OCI-LY7 (cell line): ENCODE data around the gene AFG3L2. TPM values are rescaled to one million over a fixed set of nuclear protein-coding genes. Genes with fewer than 3 reads are reported as not detected.

Experiments used
- BruUV-seq: library from RNA; stranded (reverse); fragments of 400-500 nt; replicated peaks from 2 replicates; lab custom pipeline; 2021; lab: Mats Ljungman, UMichigan
- CTCF ChIA-PET: fragments of 300-600 bp; sonication (Branson Sonifier 250); formaldehyde crosslinking; loops from one replicate; lab custom pipeline; 2022; ENCODE audit warnings: antibody characterized with exemption; ENCODE audit not compliant: unreplicated experiment; lab: Charles Lee
- POLR2A ChIA-PET: fragments of 300-600 bp; sonication (Branson Sonifier 250); formaldehyde crosslinking; loops from one replicate; lab custom pipeline; 2022; ENCODE audit warnings: antibody characterized with exemption; lab: Charles Lee
- DNase-seq: peaks from one replicate; pipeline ENCODE4 v3.0.0-alpha.2; 2015; ENCODE audit warnings: low spot score
- H2AFZ ChIP-seq: fragments of 200-600 bp; sonication (generic), shearing (Covaris generic); 2 replicates; pipeline ENCODE4 v1.6.1; 2014; ENCODE audit warnings: mild to moderate bottlenecking, antibody characterized with exemption, low read length, moderate library complexity
- H3K27ac ChIP-seq: fragments of 200-600 bp; sonication (generic); 2 replicates; pipeline ENCODE4 v1.5.1; 2014; ENCODE audit warnings: mixed run types, low read depth, mild to moderate bottlenecking, moderate library complexity, low read length, inconsistent platforms; ENCODE audit not compliant: poor library complexity, severe bottlenecking
- H3K36me3 ChIP-seq: fragments of 200-600 bp; sonication (generic); 2 replicates; pipeline ENCODE4 v1.6.1; 2014; ENCODE audit warnings: mild to moderate bottlenecking, antibody characterized with exemption, low read length, moderate library complexity, mixed read lengths; ENCODE audit not compliant: insufficient read depth
- H3K4me1 ChIP-seq: fragments of 200-600 bp; sonication (generic); 2 replicates; pipeline ENCODE4 v1.5.1; 2014; ENCODE audit warnings: mild to moderate bottlenecking, low read length; ENCODE audit not compliant: insufficient read depth, poor library complexity, severe bottlenecking
- H3K4me2 ChIP-seq: fragments of 200-600 bp; sonication (generic); 2 replicates; pipeline ENCODE4 v1.6.1; 2014; ENCODE audit warnings: mild to moderate bottlenecking, low read length
- H3K4me3 ChIP-seq: fragments of 200-600 bp; sonication (generic); 2 replicates; pipeline ENCODE4 v1.5.1; 2014; ENCODE audit warnings: mild to moderate bottlenecking, low read depth, low read length; ENCODE audit not compliant: poor library complexity, severe bottlenecking
- H3K79me2 ChIP-seq: fragments of 200-600 bp; sonication (generic); 2 replicates; pipeline ENCODE4 v1.6.1; 2016; ENCODE audit warnings: low read depth, mild to moderate bottlenecking, low read length, moderate library complexity, mixed read lengths; ENCODE audit not compliant: insufficient read depth
- H3K9me2 ChIP-seq: fragments of 200-600 bp; sonication (generic); 2 replicates; pipeline ENCODE4 v1.6.1; 2016; ENCODE audit warnings: mild to moderate bottlenecking, low read length, mixed read lengths; ENCODE audit not compliant: insufficient read depth
- H3K9me3 ChIP-seq: fragments of 200-600 bp; sonication (generic); 2 replicates; pipeline ENCODE4 v1.6.1; 2014; ENCODE audit warnings: mild to moderate bottlenecking, mixed run types, low read length, mixed read lengths
- H4K20me1 ChIP-seq: fragments of 200-600 bp; sonication (generic); 2 replicates; pipeline ENCODE4 v1.6.1; 2014; ENCODE audit warnings: mild to moderate bottlenecking, antibody characterized with exemption, low read length, moderate library complexity, mixed read lengths; ENCODE audit not compliant: insufficient read depth
- CTCF ChIP-seq: fragments of 200-600 bp; sonication (generic); conservative IDR thresholded peaks from 2 replicates; pipeline ENCODE4 v1.5.1; 2014; ENCODE audit warnings: mild to moderate bottlenecking, antibody characterized with exemption, low read length, moderate library complexity, mixed read lengths
- EZH2phosphoT487 ChIP-seq: fragments of 200-600 bp; sonication (generic); IDR thresholded peaks from 2 replicates; pipeline ENCODE4 v1.6.1; 2018; ENCODE audit warnings: low read depth, borderline replicate concordance, mild to moderate bottlenecking, mixed run types, antibody characterized with exemption, low read length, moderate library complexity, mixed read lengths
- intact Hi-C: fragments of 100-400 bp; cut with micrococcal nuclease; formaldehyde crosslinking; loops from one replicate; pipeline ENCODE4 v1.10.0; 2022; ENCODE audit not compliant: unreplicated experiment
- total RNA-seq, 2 experiments: library from RNA; depleted of rRNA in 1 of 2; stranded (reverse); fragments of >200 nt in 1 of 2; shearing (Covaris generic) in 1 of 2; gene quantifications; 2 replicates each; pipeline ENCODE4 v1.2.3, GENCODE V29; 2014 to 2022

AFG3L2 gene
- total RNA-seq, 2 experiments from 2014 or later = 44.8 to 72.7 TPM

GRCh38 chr18:12329125-12329698 lies 47.8 kb downstream of the AFG3L2 start:
- H4K20me1 ChIP-seq = no peaks in the 10 kb centered on the region
- no peak overlapping the region for H3K4me2 ChIP-seq
- DNase-seq = no peak
- H3K27ac ChIP-seq = no peak overlapping the region
- H3K4me1 ChIP-seq = no peaks in the 10 kb centered on the region
- TSS peak; percentile 96 for BruUV-seq
- CTCF ChIA-PET = interaction anchor here (1.2 kb wide), 1 partner anchor 14 kb away, joined by 6 read pairs; no protein-coding TSS in a partner anchor
- no peak for TF ChIP-seq EZH2phosphoT487
- TF ChIP-seq CTCF = no peak
- H3K4me3 ChIP-seq = no peak overlapping the region
- peaks cover 75% of the 10 kb centered on the region for H3K36me3 ChIP-seq
- intact Hi-C loops = no loop called here
- no peaks in the 10 kb centered on the region for H3K9me3 ChIP-seq
- H3K79me2 ChIP-seq = no peaks in the 10 kb centered on the region
- POLR2A ChIA-PET = no interaction called here
- no peak overlapping the region for H2AFZ ChIP-seq
- no peaks in the 10 kb centered on the region for H3K9me2 ChIP-seq

- H3K4me3 ChIP-seq = no peak overlapping the region
- no peak for TF ChIP-seq EZH2phosphoT487
- TF ChIP-seq CTCF = peak; percentile 63
- no peak for DNase-seq
- no peaks in the 10 kb centered on the region for H4K20me1 ChIP-seq
- ChIA-PET POLR2A (interaction anchor here (1.0 to 1.1 kb wide), 2 partner anchors 10 to 12 kb away, joined by 3 read pairs; no protein-coding TSS in a partner anchor), CTCF (interaction anchor here (0.5 to 1.7 kb wide), 3 partner anchors 10 to 49 kb away, joined by 4 to 6 read pairs (median 5); no protein-coding TSS in a partner anchor)
- H3K79me2 ChIP-seq = no peaks in the 10 kb centered on the region
- BruUV-seq = no TSS peak
- peaks cover 67% of the 10 kb centered on the region for H3K36me3 ChIP-seq
- no peaks in the 10 kb centered on the region for H3K9me2 ChIP-seq
- no peaks in the 10 kb centered on the region for H3K9me3 ChIP-seq
- intact Hi-C loops = no loop called here
- no peak overlapping the region for H3K4me2 ChIP-seq
- H2AFZ ChIP-seq = no peak overlapping the region
- no peak overlapping the region for H3K27ac ChIP-seq
- no peaks in the 10 kb centered on the region for H3K4me1 ChIP-seq
These were observed 48.7 kb downstream of the AFG3L2 start for GRCh38 chr18:12328179-12328823.
